ENCODE results near the gene MEIS2. TPM values are rescaled to one million over a fixed set of nuclear protein-coding genes. Genes with fewer than 3 reads are reported as not detected.

The MEIS2 gene
- total RNA-seq, 1 donor from 2014 or later, result 20.7 TPM

DNA sequence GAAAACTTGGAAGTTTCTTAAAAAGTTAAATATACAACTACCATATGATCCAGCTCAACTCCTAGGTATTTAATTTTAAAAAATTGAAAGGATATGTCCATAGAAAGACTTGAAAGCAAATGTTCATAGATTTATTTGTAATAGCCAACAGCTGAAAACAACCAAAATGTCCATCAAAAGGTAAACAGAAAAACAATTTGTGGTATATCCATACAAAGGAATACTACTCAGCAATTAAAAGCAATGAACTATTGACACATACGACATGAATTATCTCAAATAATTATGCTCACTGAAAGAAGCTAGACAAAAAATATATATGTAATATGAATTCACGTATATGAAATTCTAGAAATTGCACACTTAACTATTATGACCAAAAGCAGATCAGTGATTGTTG is 249.5 kb downstream of the MEIS2 start:
- TF ChIP-seq, protein P1, sequence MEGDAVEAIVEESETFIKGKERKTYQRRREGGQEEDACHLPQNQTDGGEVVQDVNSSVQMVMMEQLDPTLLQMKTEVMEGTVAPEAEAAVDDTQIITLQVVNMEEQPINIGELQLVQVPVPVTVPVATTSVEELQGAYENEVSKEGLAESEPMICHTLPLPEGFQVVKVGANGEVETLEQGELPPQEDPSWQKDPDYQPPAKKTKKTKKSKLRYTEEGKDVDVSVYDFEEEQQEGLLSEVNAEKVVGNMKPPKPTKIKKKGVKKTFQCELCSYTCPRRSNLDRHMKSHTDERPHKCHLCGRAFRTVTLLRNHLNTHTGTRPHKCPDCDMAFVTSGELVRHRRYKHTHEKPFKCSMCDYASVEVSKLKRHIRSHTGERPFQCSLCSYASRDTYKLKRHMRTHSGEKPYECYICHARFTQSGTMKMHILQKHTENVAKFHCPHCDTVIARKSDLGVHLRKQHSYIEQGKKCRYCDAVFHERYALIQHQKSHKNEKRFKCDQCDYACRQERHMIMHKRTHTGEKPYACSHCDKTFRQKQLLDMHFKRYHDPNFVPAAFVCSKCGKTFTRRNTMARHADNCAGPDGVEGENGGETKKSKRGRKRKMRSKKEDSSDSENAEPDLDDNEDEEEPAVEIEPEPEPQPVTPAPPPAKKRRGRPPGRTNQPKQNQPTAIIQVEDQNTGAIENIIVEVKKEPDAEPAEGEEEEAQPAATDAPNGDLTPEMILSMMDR (IDR thresholded peaks at IDR 0.05), result no peak
- Histone ChIP-seq H3K36me3 (no peaks in the 10 kb centered on the region), H3K27me3 (ENCODE audit: low read depth) (no peaks in the 10 kb centered on the region), H3K9me3 (no peaks in the 10 kb centered on the region), H3K4me3 (no peak overlapping the region), H3K27ac (no peak overlapping the region), H3K4me1 (no peaks in the 10 kb centered on the region)
- DNase-seq (no peak), ATAC-seq (no peak)
- intact Hi-C loops (cut with DNase I), result no loop called here

DNA sequence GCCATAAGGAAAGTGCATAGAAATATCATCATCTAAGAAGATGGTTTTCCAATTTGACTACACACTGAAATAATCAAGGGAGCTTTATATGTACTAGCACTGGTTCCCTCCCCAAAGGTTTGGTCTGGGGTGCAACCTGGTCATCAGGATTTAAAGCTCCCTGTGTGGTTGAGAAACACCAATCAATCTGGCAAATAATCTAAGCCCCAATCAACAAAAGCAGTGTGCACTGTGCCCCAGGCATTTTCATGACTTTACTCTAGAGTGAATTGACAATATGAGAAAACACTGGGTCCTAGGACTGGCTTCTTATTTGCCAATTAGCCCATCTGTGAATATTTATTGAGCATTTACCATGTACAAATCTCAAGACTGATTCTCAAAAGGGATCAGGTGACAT is 255.1 kb downstream of the MEIS2 start:
- Histone ChIP-seq H3K36me3 (no peaks in the 10 kb centered on the region), H3K27ac (no peak overlapping the region), H3K9me3 (no peaks in the 10 kb centered on the region), H3K27me3 (ENCODE audit: low read depth) (no peaks in the 10 kb centered on the region), H3K4me1 (no peaks in the 10 kb centered on the region), H3K4me3 (no peak overlapping the region)
- intact Hi-C loops (cut with DNase I), result no loop called here
- ATAC-seq (no peak), DNase-seq (no peak)
- TF ChIP-seq, protein P1 (IDR thresholded peaks at IDR 0.05), result no peak

DNA sequence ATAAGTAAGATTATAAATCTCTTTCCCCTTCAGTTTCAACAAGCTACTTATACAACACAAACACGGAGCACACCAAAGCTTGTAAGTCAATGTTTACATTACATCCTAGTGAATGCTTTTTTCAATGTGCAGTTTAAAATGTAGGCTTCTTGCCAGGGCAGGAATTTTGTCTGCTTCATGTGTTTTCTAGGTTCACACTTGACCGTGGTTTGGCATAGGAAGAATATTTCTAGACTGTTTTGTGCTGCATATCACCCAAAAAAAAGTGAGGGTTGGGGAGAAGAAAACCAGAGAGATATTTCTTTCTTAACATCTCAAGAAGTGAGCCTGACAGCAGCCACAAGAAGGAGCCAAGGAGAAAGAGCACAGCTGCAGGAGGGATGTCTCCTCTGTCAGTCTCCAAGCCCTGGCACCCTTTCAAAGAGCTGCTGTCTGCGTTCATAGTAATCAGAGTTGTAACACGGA is 255.8 kb downstream of the MEIS2 start:
- DNase-seq (no peak), ATAC-seq (no peak)
- intact Hi-C loops (cut with DNase I), result no loop called here
- H3K27ac ChIP-seq, result no peak overlapping the region
- TF ChIP-seq, protein P1 (IDR thresholded peaks at IDR 0.05), result no peak
- no peaks in the 10 kb centered on the region for H3K36me3 ChIP-seq
- H3K4me1 ChIP-seq, result no peaks in the 10 kb centered on the region
- H3K4me3 ChIP-seq, result no peak overlapping the region
- H3K9me3 ChIP-seq, result no peaks in the 10 kb centered on the region
- no peaks in the 10 kb centered on the region for H3K27me3 ChIP-seq (ENCODE audit: low read depth)

DNA sequence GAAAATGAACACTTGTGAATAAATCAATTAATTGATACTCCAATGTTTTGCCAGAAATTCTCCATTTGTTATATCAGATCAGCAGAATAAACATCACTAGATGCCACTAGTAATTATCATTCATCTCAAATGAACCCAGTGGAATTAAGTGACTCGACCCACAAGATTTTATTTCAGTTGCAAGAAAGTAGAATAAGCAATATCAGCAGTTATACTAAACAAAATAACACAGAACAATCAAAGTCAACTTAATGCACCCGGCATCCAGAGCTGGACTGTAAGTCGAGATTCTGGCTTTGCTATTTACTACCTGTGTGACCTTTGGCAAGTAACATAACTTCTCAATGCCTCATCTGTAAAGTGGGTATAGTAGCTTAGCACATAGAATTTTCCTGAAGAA is 256.5 kb downstream of the MEIS2 start:
- no peak overlapping the region for H3K4me3 ChIP-seq
- no peaks in the 10 kb centered on the region for H3K27me3 ChIP-seq (ENCODE audit: low read depth)
- no peak overlapping the region for H3K27ac ChIP-seq
- ATAC-seq (no peak), DNase-seq (no peak)
- TF ChIP-seq, protein P1 (IDR thresholded peaks at IDR 0.05), result no peak
- no peaks in the 10 kb centered on the region for H3K36me3 ChIP-seq
- H3K9me3 ChIP-seq, result no peaks in the 10 kb centered on the region
- intact Hi-C loops (cut with DNase I), result no loop called here
- H3K4me1 ChIP-seq, result no peaks in the 10 kb centered on the region

DNA sequence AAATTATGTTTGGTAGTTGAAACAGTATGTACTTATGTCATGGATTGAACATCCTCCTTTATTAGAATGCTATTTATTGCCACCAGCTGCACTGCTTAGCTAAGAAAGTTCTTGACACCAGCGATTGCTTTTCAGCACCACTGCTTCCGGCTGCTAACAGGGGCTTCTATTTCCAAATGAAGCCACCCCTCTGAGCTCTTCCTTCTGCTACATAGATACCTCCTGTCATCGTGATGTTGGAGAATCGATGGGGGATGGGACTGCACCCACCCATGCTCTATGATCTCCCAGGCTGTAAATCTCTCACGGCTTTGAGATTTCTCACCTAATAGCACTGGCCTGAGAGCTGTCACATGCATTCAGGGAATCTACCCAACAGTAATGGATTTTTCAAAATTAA is 259.2 kb downstream of the MEIS2 start:
- no peaks in the 10 kb centered on the region for H3K9me3 ChIP-seq
- H3K4me1 ChIP-seq, result no peaks in the 10 kb centered on the region
- H3K36me3 ChIP-seq, result no peaks in the 10 kb centered on the region
- TF ChIP-seq, protein P1 (IDR thresholded peaks at IDR 0.05), result no peak
- ATAC-seq (no peak), DNase-seq (no peak)
- H3K27me3 ChIP-seq (ENCODE audit: low read depth), result no peaks in the 10 kb centered on the region
- no peak overlapping the region for H3K27ac ChIP-seq
- intact Hi-C loops (cut with DNase I), result no loop called here
- H3K4me3 ChIP-seq, result no peak overlapping the region

Small RNAs within 50 kb of the gene (microRNA-seq; reads per million reads assigned to microRNA genes)
- gene MIR8063 (ENCODE audit: borderline number of aligned reads), result not detected
